ENCODE data around the gene PHOX2B. TPM values are rescaled to one million over a fixed set of nuclear protein-coding genes. Genes with fewer than 3 reads are reported as not detected.
A peak's percentile ranks its signal among the peaks of the same experiment; 100 is the strongest.

PHOX2B gene
- polyA plus RNA-seq, 1 experiment = not detected

- ChIA-PET CTCF (interaction anchor here (1.1 kb wide), 1 partner anchor 20 kb away, joined by 3 read pairs; no protein-coding TSS in a partner anchor), POLR2A (no interaction called here)
- no peak for TF ChIP-seq CTCF (IDR thresholded peaks at IDR 0.05; ENCODE audit: low read depth, low read length)
- no peaks in the 10 kb centered on the region for H3K27me3 ChIP-seq (ENCODE audit: control insufficient read depth, insufficient read depth, low read length)
- H3K4me3 ChIP-seq (ENCODE audit: low read depth, low read length) = no peak overlapping the region
- no peaks in the 10 kb centered on the region for H3K9me3 ChIP-seq (ENCODE audit: control insufficient read depth, insufficient read depth, low read length)
- no peak overlapping the region for H3K27ac ChIP-seq (ENCODE audit: low read depth, low read length)
- no peak for DNase-seq (ENCODE audit: low read depth, low spot score)
Measured at GRCh38 chr4:41731569-41732126, 16.9 kb downstream of the PHOX2B start.

- no peaks in the 10 kb centered on the region for H3K27me3 ChIP-seq (ENCODE audit: control insufficient read depth, insufficient read depth, low read length)
- H3K27ac ChIP-seq (ENCODE audit: low read depth, low read length) = no peak overlapping the region
- H3K9me3 ChIP-seq (ENCODE audit: control insufficient read depth, insufficient read depth, low read length) = no peaks in the 10 kb centered on the region
- no peak for TF ChIP-seq CTCF (IDR thresholded peaks at IDR 0.05; ENCODE audit: low read depth, low read length)
- DNase-seq (ENCODE audit: low read depth, low spot score) = no peak
- H3K4me3 ChIP-seq (ENCODE audit: low read depth, low read length) = no peak overlapping the region
- CTCF ChIA-PET = no interaction called here
- POLR2A ChIA-PET = no interaction called here
Measured at GRCh38 chr4:41728573-41728913, 20.0 kb downstream of the PHOX2B start.

- ChIA-PET POLR2A (no interaction called here), CTCF (interaction anchor here (0.9 kb wide), 1 partner anchor 35 kb away, joined by 6 read pairs; no protein-coding TSS in a partner anchor)
- Histone ChIP-seq H3K9me3 (ENCODE audit: control insufficient read depth, insufficient read depth, low read length) (no peaks in the 10 kb centered on the region), H3K4me3 (ENCODE audit: low read depth, low read length) (no peak overlapping the region), H3K27ac (ENCODE audit: low read depth, low read length) (no peak overlapping the region), H3K27me3 (ENCODE audit: control insufficient read depth, insufficient read depth, low read length) (no peaks in the 10 kb centered on the region)
- TF ChIP-seq CTCF (IDR thresholded peaks at IDR 0.05; ENCODE audit: low read depth, low read length) = no peak
- no peak for DNase-seq (ENCODE audit: low read depth, low spot score)
Measured at GRCh38 chr4:41727861-41728572, 20.5 kb downstream of the PHOX2B start.

GRCh38 chr4:41725254-41725653 is 23.3 kb downstream of the PHOX2B start:
- no peak for DNase-seq (ENCODE audit: low read depth, low spot score)
- Histone ChIP-seq H3K4me3 (ENCODE audit: low read depth, low read length) (no peak overlapping the region), H3K9me3 (ENCODE audit: control insufficient read depth, insufficient read depth, low read length) (no peaks in the 10 kb centered on the region), H3K27me3 (ENCODE audit: control insufficient read depth, insufficient read depth, low read length) (no peaks in the 10 kb centered on the region), H3K27ac (ENCODE audit: low read depth, low read length) (no peak overlapping the region)
- CTCF ChIA-PET = interaction anchor here (1.1 kb wide), 1 partner anchor 19 kb away, joined by 3 read pairs; no protein-coding TSS in a partner anchor
- POLR2A ChIA-PET = no interaction called here
- TF ChIP-seq CTCF (IDR thresholded peaks at IDR 0.05; ENCODE audit: low read depth, low read length) = 0 out of 2 replicates have a peak, but pooled peaks have one; percentile 19

GRCh38 chr4:41723286-41723685 is 25.2 kb downstream of the PHOX2B start:
- Histone ChIP-seq H3K9me3 (ENCODE audit: control insufficient read depth, insufficient read depth, low read length) (no peaks in the 10 kb centered on the region), H3K4me3 (ENCODE audit: low read depth, low read length) (no peak overlapping the region), H3K27me3 (ENCODE audit: control insufficient read depth, insufficient read depth, low read length) (no peaks in the 10 kb centered on the region), H3K27ac (ENCODE audit: low read depth, low read length) (no peak overlapping the region)
- no peak for DNase-seq (ENCODE audit: low read depth, low spot score)
- ChIA-PET POLR2A (no interaction called here), CTCF (no interaction called here)
- TF ChIP-seq CTCF (IDR thresholded peaks at IDR 0.05; ENCODE audit: low read depth, low read length) = no peak

Data from AG04450 (cell line).